GM18861 (cell line): ENCODE data around the gene C1orf216.
"Not testable (repeated sequence)": the region's sequence is repeated elsewhere in the genome, so short reads cannot be mapped to it uniquely, and the experiment has no call there.

Source experiments
- ATAC-seq: cut with Tn5 transposase; IDR thresholded peaks from one replicate; pipeline ENCODE4 v1.9.1; 2021; ENCODE audit not compliant: unreplicated experiment

The C1orf216 gene

GRCh38 chr1:35707601-35708440 is 10.9 kb downstream of the C1orf216 start:
- ATAC-seq: no peak

- no peak for ATAC-seq
Measured at GRCh38 chr1:35706846-35707600, 11.7 kb downstream of the C1orf216 start.

GRCh38 chr1:35702508-35702907 is 16.2 kb downstream of the C1orf216 start:
- ATAC-seq: no peak

GRCh38 chr1:35699152-35699551 is 19.5 kb downstream of the C1orf216 start:
- not testable (repeated sequence) for ATAC-seq

- ATAC-seq: no peak
Measured at GRCh38 chr1:35692317-35692716, 26.4 kb downstream of the C1orf216 start.

GRCh38 chr1:35691571-35692220 is 27.0 kb downstream of the C1orf216 start:
- no peak for ATAC-seq

GRCh38 chr1:35691080-35691479 is 27.6 kb downstream of the C1orf216 start:
- ATAC-seq: no peak

GRCh38 chr1:35690103-35690502 is 28.6 kb downstream of the C1orf216 start:
- ATAC-seq: not testable (repeated sequence)

GRCh38 chr1:35688161-35688560 is 30.5 kb downstream of the C1orf216 start:
- no peak for ATAC-seq

GRCh38 chr1:35683012-35683411 is 35.7 kb downstream of the C1orf216 start:
- ATAC-seq: no peak

- ATAC-seq: no peak
Measured at GRCh38 chr1:35680271-35680670, 38.4 kb downstream of the C1orf216 start.

- no peak for ATAC-seq
Measured at GRCh38 chr1:35675773-35676172, 42.9 kb downstream of the C1orf216 start.

- ATAC-seq: no peak
Measured at GRCh38 chr1:35674111-35674510, 44.6 kb downstream of the C1orf216 start.

GRCh38 chr1:35672116-35672515 is 46.6 kb downstream of the C1orf216 start:
- ATAC-seq: no peak

- ATAC-seq: no peak
Measured at GRCh38 chr1:35668506-35668905, 50.2 kb downstream of the C1orf216 start.

GRCh38 chr1:35666916-35667315 is 51.8 kb downstream of the C1orf216 start:
- ATAC-seq: no peak

- ATAC-seq: no peak
Measured at GRCh38 chr1:35666216-35666615, 52.5 kb downstream of the C1orf216 start.
